ENCODE measurements around the gene IKBIP.
"Not testable (repeated sequence)": the region's sequence is repeated elsewhere in the genome, so short reads cannot be mapped to it uniquely, and the experiment has no call there.

Gene IKBIP, protein sequence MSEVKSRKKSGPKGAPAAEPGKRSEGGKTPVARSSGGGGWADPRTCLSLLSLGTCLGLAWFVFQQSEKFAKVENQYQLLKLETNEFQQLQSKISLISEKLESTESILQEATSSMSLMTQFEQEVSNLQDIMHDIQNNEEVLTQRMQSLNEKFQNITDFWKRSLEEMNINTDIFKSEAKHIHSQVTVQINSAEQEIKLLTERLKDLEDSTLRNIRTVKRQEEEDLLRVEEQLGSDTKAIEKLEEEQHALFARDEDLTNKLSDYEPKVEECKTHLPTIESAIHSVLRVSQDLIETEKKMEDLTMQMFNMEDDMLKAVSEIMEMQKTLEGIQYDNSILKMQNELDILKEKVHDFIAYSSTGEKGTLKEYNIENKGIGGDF

DNA sequence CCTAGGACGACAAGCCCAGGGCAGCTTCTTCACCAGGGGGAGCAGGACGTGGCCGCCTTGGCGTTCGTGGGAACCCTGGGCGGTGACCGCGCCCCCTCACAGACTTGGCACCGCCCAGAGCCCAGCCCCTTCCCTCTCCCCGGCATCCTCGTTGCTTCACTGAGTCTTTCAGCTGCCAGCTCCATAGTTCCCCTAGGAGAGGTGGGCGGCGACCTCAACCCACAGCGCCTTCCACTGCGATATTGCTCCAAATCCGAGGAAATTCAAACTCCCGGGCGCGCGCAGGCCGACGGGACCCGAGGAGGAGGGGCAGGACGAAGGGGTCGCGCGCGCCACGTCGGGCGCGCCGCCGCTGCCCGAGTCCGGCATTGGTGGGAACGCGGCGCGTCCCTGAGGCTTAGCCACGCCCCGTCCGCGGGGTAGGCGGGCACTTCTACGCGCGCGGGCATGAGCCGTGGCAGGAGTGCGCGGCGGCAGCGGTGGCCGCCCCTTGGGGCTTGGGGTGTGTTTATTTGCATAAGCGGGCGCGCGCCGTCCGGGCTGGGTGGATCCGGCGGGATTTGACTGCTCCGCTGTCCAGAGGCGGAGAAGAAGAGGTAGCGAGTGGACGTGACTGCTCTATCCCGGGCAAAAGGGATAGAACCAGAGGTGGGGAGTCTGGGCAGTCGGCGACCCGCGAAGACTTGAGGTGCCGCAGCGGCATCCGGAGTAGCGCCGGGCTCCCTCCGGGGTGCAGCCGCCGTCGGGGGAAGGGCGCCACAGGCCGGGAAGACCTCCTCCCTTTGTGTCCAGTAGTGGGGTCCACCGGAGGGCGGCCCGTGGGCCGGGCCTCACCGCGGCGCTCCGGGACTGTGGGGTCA is at the start of gene IKBIP, which contains the start of gene APAF1:
IKBIP (minus strand) TSS at position 77 of the 860 bp plus-strand sequence. CDS start 87 bp downstream, outside the sequence.
APAF1 (plus strand) TSS at position 579 of the 860 bp plus-strand sequence. CDS start 3,070 bp downstream, outside the sequence.
- in situ Hi-C loops (cut with MboI; ENCODE audit: low sequenced_read_pairs) = no loop called here

DNA sequence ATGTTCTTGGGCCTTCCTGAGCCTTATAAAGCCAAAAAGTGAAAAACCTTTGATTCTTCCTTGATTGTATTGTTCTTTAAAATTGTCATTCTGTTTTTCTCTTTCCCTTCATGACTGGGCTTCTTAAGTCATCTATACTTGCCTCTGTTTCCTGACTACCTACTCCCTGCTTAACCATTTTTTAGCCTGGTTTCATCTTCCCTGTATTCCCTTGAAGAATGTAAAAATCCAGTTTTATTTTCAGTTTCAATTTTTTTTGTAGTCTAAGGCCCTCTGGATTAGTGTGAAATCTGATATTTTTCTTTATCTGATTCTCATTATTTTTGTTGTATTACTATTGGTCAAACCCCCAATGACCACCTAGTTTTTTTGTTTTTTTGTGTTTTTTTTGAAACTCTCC is 46.8 kb upstream of the IKBIP start:
- in situ Hi-C loops (cut with MboI; ENCODE audit: low sequenced_read_pairs) = no loop called here

DNA sequence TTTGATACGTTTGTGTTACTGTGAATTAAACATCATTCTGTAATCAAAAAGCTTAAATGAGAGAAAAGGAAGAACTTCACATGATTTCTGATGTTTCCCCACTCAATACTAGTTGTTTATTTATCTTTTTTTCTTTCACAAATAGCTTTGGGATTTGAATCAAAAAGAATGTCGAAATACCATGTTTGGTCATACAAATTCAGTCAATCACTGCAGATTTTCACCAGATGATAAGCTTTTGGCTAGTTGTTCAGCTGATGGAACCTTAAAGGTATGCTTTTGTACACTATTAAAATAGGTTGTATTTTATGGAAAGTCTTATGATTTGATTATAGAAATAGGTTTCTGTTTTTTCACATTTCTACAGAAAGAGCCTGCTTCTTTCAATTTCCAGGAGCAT is 42.0 kb upstream of the IKBIP start:
- in situ Hi-C loops (cut with MboI; ENCODE audit: low sequenced_read_pairs) = no loop called here

DNA sequence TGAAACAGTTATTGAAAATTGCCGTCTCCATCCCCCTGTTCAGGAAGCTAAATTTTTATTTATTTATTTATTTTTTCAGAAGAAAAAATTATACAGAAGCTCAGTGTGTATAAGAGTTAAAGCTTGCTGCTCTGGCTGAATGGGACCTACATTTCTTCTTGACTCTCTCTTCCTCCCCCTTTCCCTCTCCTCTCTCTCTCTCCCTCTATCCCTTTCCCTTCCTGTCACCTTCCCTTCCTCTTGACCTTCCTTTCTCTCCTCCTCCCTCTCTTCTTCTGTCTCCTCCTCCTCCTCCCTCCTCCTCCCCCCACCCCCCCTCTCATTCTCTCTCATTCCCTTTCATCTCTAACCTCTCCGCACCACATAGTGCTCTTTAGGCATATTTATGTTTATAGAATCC is 39.6 kb upstream of the IKBIP start:
- in situ Hi-C loops (cut with MboI; ENCODE audit: low sequenced_read_pairs) = no loop called here

DNA sequence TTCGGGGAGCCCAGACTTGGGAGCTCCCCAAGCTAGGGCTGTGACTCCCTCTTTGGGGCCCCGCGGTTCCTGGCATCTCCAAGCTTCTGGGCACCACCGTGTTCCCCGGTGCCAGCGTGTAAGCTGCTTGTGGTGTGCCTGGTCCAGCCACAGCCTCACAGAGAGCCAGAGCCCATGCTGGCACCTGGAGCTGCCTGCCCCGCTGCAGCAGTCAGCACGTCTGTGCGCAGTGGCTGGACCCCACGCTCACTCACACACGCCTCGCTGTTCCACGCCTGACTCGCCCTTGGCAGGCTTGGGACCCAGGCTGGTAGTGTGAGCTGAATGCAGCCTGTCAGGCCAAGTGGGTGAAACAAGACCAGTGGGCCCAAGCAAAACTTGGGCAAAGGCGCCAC is 35.0 kb upstream of the IKBIP start:
- in situ Hi-C loops (cut with MboI; ENCODE audit: low sequenced_read_pairs) = no loop called here

DNA sequence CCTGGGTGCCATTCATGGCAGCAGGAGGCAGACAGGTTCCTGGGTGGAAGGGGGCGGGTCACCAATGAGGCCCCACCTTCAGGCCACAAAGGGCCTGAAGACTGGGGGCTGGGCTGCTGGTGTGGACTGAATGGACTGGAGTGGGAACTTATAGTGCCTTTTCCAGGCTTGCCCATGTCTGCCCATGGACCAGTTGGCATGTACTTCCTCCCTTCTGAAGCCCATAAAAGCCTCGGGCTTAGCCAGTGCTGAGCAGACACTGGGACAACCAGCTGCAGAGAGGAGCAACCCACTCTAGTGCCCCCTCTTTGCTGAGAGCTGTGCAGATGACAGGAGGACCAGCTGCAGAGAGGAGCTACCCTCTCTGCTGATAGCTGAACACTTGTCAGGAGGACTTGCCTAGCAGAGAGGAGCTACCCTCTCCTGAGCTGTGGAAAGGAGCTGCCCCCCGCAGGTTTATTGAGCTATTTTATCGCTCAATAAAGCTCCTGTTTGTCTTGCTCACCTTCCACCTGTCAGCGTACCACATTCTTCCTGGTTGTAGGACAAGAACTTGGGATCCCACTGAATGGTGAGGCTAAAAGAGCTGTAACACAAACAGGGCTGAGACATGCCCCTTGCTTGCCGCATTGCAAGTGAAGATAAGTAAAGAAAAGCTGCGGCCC is 34.5 kb upstream of the IKBIP start:
- in situ Hi-C loops (cut with MboI; ENCODE audit: low sequenced_read_pairs) = no loop called here

DNA sequence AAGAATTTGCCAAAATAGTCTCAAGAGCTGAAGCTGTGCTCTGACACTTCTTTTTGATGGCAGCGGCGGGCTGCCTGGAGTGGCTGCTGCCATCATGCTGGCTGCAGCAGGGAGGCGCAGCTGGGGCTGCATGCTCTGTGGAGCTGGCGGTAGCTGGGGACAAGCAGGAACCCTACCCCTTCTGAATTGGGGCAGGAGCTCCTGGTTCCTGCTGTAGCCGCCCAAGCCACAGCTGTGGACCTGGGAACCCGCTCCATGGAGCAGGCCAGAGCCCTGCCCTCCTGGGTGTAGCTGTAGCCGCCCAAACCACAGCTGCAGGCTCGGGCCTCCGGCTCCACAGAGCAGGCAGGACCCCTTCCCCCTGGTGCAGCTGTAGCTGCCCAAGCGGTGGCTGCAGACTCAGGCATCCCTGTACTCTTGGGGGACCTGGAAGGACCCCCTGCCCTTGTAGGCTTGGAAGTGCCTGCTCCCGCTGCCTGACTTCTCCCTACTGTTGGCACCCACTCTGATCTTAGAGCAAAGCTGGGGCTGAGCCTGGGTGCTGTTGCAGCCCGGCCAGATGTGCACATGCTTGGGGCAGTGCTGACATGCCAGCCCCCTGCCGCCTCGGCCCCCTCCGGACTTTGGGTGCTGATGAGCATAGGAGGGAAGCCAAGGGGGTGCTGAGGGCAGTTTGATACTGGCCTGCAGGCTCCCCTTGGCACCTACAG is 33.8 kb upstream of the IKBIP start:
- in situ Hi-C loops (cut with MboI; ENCODE audit: low sequenced_read_pairs) = no loop called here

DNA sequence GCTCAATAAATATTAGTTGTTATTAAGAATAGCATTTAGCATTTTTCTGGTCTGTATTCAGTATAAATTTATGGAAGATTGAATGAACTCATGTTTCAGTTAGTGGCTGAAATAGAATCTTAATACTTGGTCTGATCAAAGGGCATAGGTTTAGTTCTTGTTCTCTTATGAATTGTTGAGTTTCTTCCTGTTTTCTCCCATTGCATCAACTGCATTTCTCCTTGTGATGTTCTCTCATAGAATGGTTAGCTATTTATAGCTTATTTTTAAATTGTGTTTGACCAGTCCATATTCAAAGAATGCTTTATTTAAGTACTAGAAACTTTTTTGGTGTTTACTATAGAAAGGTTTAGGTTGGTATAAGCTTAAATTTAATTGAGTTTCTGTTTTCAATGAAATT is 30.3 kb upstream of the IKBIP start:
- in situ Hi-C loops (cut with MboI; ENCODE audit: low sequenced_read_pairs) = no loop called here

DNA sequence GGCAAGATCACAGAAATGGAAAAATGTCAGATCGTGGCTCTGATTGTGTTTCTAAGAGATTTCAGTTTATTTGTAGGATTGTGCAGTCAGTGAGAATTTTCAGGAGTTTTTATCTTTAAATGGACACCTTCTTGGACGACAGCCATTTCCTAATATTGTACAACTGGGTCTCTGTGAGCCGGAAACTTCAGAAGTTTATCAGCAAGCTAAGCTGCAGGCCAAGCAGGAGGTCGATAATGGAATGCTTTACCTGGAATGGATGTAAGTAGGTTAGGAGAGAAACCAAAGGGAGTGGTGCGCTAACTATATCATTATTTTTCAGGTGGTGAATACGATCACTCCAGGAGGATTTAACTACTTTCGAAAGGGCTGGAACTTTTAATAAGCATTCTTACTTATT is 26.9 kb upstream of the IKBIP start:
- in situ Hi-C loops (cut with MboI; ENCODE audit: low sequenced_read_pairs) = no loop called here

DNA sequence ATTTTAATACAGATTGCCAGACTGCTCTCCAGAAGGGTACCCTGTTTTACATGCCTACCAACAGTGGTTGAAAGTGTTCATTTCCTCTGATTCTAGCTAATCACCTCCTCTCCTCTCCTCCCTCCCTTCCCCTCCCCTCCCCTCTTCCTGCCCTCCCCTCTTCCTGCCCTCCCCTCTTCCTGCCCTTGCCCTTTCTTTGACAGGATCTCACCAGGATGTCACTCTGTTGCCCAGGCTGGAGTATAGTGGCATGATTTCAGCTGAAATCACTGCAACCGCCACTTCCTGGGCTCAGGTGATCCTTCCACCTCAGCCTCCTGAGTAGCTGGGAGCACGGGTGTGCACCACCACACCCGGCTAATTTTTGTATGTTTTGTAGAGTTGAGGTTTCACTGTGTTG is 25.2 kb upstream of the IKBIP start:
- in situ Hi-C loops (cut with MboI; ENCODE audit: low sequenced_read_pairs) = no loop called here

DNA sequence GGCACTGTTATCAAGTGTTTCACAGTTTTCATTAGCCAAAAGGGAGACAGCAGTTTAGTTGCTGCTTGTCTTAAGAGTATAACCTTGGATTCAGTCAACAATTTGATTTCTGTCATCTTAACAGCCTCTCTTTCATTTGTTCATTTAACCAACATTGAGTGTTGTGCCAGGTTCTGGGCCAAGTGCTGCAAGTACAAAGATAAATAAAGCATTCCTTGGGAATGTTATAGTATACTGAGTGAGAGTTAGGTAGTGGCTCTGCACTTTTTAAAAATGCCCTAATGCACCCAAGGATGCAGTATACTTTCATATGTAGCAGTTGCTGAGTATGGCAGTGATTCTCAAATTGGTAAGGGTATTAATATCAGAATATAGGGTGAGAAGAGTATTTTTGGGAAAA is 15.9 kb upstream of the IKBIP start:
- in situ Hi-C loops (cut with MboI; ENCODE audit: low sequenced_read_pairs) = no loop called here

DNA sequence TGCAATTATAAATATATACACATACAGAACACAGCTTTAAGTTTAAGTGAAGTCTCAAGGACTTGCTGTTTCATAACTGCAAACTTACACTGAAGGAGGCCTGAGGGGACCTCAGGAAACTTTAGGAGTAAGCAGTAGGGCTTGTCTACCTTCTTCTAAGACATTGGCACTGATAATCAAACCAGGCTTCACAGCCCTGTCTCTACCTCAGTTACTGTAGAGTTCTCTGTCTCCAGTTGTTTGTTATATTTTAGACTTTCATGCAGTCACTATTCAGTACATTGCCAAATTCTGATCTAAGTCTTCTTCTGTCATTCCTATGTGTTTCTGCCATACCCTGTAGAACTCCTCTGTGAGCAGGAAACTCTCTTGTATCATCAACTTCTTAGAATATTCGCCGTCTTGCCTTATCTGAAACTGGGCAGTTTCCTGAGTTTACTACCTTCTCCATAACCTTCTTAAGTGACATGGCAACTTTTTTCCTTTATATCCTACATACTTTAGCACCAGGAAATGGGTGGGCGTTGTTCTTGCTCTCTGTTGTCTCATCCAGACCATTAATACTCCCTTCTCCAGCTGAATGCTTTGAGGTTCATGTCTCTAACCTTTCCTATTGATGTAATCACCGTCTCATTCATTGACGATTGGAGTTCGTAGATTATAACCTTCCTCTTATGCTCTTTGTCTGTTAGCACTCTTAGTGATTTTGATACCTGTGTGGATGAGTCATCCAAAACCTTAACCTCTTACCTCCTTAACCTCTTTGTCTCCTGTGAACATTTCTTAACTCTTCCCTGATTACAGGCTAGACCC is 11.9 kb upstream of the IKBIP start:
- in situ Hi-C loops (cut with MboI; ENCODE audit: low sequenced_read_pairs) = no loop called here

DNA sequence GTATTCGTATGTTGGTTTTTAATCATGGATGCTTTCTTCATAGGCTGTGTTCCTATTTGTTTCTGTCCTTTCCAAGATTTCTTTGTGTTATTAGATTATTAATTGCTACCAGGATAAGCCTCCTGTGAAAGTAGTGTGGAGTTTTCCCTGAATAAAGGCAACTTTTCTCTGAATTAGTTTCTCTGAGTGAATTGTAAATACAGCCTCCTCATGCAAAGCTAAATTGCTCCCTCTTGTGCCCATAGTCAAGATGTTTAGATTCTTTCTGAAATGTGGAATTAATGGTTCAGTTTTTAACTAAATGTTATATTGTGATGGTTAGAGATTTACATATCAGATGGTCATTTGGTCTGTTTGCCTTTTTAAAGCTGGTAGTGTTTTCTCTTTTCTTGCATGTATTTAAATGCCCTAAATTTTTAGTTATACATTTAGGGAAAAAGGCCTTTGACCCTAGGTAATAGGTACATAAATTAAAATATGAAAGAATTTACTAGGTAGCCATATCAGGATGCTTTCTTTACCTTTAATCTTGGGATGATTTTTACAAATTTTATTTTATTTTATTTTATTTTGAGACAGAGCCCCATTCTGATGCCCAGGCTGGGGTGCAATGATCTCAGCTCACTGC is 9.4 kb upstream of the IKBIP start:
- in situ Hi-C loops (cut with MboI; ENCODE audit: low sequenced_read_pairs) = no loop called here

DNA sequence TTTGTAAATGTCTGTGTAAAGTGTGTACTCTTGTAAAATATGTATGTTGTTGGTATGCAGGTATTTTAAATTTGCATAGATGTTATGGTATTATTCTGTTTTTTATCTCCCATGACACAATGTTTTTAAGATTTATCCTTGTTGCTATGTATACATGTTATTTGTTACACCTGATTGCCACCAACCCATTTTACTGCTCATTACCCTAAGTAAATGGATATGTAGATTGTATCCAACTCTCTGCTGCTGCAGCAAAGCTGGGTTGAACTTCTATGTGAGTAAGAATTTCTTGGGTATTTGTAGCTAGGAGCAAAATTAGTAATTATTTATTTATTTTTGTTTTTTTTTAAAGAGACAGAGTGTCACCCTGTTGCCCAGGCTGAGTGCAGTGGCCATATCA is 6.7 kb upstream of the IKBIP start:
- in situ Hi-C loops (cut with MboI; ENCODE audit: low sequenced_read_pairs) = no loop called here

DNA sequence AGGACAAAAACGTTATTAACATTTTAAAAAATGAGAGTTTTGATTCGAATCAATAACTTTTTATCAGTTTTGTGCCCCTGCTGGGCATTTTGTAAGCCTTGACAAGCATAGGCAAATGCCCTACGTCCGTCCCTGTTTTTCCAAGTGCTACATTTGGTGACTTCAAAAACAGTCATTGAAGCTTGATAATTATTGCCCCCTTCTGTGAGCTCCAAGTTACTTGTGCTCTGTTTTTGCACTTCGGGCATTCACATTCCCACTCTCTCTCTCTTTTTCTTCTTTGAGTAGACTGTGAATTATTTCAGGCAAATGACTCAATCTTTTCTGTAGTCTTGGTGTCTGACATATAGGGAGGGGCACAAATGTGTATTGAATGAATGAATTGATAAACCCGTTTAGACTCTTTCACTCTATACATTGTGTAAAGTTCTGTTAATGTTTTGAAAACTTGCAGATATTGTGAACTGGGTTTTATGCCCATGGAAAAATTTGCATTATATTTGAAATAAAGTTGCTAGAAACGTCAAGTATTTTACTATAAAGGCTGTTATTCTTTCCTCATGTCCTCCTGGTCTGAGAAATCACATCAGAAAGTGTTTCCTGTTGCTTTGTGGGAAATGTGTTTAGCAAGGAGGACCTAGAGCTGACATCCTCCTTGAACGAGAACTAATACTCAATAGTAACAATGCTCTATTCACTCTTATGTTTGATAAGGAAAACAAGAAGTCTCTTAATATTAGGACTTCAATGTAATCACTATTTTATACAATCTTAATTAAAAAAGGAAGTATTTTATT is 1.9 kb upstream of the IKBIP start:
- in situ Hi-C loops (cut with MboI; ENCODE audit: low sequenced_read_pairs) = no loop called here

DNA sequence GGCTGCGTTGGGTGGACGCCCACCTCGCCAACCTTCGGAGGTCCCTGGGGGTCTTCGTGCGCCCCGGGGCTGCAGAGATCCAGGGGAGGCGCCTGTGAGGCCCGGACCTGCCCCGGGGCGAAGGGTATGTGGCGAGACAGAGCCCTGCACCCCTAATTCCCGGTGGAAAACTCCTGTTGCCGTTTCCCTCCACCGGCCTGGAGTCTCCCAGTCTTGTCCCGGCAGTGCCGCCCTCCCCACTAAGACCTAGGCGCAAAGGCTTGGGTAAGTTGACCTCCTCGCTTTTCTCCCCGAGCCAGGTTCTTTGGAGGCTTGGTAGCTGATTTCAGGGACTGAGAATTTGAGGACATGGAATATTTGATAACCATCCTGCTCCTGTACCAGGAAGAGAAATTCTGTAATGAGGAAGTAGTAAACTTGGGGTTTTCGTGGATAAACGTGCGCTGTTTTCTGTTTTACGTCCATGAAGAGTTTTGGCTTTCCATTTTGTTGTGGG is 1.0 kb upstream of the IKBIP start:
- in situ Hi-C loops (cut with MboI; ENCODE audit: low sequenced_read_pairs) = no loop called here

DNA sequence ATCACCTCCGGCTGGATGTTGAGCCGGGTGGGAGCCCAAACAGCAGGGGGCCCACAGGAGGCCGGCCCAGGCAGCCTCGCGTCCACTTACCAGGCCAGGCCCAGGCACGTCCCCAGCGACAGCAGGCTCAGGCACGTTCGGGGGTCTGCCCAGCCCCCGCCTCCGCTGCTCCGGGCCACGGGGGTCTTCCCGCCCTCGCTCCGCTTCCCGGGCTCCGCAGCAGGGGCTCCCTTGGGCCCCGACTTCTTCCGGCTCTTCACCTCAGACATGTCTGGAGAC is 216 bp downstream of the IKBIP start:
- in situ Hi-C loops (cut with MboI; ENCODE audit: low sequenced_read_pairs) = no loop called here

DNA sequence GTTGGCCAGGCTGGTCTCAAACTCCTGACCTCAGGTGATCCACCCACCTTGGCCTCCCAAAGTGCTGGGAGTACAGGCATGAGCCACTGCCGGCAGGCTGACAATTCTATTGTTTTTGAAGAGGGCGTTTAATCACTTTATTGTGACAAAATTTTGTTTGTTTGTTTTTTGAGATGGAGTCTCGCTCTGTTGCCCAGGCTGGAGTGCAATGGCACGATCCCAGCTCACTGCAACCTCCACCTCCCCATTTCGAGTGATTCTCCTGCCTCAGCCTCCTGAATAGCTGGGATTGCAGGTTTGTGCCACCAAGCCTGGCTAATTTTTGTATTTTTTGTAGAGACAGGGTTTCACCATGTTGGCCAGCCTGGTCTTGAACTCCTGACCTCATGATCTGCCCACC is 1.8 kb downstream of the IKBIP start:
- in situ Hi-C loops (cut with MboI; ENCODE audit: low sequenced_read_pairs) = not testable (repeated sequence)

DNA sequence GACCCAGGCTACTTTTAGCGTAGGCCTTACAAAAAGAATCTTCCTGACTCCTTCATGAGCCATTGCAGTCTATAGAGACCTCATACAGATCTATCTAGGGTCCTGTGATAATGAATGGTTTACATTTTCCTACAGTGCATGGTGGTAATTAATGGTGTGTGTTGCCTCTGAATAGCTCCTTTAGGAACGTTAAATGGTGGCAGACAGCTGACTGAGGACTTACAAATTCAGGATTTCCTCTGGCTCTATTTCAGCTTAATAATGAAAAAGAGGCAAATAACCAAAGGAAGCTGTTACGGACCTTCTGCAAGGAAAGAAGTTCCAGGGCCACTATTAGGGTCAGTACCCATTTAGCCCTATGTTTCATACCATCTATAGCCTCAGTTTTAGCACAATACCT is 5.1 kb downstream of the IKBIP start:
- in situ Hi-C loops (cut with MboI; ENCODE audit: low sequenced_read_pairs) = no loop called here

Measured in HL-60/S4 treated with phorbol 12-myristate 13-acetate at 8.2 ng/mL for 4 days and 3 days (cell line).